SKM-1 treated with dmso at 0.1 percent for 144 hours (cell line): Measurements from ENCODE around the gene CYS1.
"Not testable (repeated sequence)": the region's sequence is repeated elsewhere in the genome, so short reads cannot be mapped to it uniquely, and the experiment has no call there.

Source experiments
- DNase-seq: peaks from one replicate; lab custom pipeline; 2025; ENCODE audit not compliant: unreplicated experiment; lab: John Stamatoyannopoulos, UW

The CYS1 gene

GRCh38 chr2:10015376-10015989, 64.7 kb downstream of the CYS1 start:
- DNase-seq: not testable (repeated sequence)

DNA sequence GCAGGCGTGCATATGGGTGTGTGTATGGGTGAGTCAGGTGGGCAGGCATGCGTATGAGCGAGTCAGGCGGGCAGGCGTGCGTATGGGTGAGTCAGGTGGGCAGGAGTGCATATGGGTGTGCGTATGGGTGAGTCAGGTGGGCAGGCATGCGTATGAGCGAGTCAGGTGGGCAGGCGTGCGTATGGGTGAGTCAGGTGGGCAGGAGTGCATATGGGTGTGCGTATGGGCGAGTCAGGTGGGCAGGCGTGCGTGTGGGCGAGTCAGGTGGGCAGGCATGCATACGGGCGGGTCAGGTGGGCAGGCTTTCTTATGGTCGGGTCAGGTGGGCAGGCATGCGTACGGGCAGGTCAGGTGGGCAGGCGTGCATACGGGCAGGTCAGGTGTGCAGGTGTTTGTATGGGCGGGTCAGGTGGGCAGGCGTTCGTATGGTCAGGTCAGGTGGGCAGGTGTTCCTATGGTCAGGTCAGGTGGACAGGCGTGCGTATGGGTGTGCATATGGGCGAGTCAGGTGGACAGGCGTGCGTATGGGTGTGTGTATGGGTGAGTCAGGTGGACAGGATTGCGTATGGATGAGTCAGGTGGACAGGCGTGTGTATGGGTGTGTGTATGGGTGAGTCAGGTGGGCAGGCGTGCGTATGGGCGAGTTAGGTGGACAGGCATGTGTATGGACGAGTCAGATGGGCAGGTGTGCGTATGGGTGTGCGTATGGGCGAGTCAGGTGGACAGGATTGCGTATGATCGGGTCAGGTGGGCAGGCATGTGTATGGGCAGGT, 65.6 kb downstream of the CYS1 start:
- no peak for DNase-seq

- not testable (repeated sequence) for DNase-seq
These were observed 66.4 kb downstream of the CYS1 start for GRCh38 chr2:10013651-10014417.

DNA sequence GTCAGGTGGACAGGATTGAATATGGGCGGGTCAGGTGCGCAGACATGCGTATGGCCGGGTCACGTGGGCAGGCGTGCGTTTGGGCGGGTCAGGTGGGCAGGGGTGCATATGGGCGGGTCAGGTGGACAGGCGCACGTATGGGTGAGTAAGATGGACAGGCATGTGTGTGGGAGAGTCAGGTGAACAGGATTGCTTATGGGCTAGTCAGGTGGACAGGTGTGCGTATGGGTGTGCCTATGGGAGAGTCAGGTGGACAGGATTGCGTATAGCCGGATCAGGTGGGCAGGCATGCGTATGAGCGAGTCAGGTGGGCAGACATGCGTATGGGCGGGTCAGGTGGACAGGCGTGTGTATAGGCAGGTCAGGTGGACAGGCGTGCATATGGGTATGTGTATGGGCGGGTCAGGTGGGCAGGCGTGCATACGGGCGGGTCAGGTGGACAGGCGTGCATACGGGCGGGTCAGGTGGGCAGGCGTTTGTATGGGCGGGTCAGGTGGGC, 67.2 kb downstream of the CYS1 start:
- DNase-seq: no peak

- DNase-seq: not testable (repeated sequence)
These were observed 67.7 kb downstream of the CYS1 start for GRCh38 chr2:10012366-10012962.

GRCh38 chr2:10011606-10012325, 68.4 kb downstream of the CYS1 start:
- not testable (repeated sequence) for DNase-seq

DNA sequence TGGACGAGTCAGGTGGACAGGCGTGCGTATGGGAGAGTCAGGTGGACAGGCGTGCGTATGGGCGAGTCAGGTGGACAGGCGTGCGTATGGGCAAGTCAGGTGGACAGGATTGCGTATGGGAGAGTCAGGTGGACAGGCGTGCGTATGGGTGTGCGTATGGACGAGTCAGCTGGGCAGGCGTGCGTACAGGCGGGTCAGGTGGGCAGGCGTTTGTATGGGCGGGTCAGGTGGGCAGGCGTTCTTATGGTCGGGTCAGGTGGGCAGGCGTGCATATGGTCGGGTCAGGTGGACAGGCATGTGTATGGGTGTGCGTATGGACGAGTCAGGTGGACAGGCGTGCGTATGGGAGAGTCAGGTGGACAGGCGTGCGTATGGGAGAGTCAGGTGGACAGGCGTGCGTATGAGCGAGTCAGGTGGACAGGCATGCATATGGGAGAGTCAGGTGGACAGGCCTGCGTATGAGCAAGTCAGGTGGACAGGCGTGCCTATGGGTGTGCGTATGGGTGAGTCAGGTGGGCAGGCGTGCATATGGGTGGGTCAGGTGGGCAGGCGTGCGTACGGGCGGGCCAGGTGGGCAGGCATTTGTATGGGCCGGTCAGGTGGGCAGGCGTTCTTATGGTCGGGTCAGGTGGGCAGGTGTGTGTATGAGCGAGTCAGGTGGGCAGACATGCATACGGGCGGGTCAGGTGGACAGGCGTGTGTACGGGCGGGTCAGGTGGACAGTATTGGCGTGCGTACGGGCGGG, 69.2 kb downstream of the CYS1 start:
- DNase-seq: not testable (repeated sequence)

DNA sequence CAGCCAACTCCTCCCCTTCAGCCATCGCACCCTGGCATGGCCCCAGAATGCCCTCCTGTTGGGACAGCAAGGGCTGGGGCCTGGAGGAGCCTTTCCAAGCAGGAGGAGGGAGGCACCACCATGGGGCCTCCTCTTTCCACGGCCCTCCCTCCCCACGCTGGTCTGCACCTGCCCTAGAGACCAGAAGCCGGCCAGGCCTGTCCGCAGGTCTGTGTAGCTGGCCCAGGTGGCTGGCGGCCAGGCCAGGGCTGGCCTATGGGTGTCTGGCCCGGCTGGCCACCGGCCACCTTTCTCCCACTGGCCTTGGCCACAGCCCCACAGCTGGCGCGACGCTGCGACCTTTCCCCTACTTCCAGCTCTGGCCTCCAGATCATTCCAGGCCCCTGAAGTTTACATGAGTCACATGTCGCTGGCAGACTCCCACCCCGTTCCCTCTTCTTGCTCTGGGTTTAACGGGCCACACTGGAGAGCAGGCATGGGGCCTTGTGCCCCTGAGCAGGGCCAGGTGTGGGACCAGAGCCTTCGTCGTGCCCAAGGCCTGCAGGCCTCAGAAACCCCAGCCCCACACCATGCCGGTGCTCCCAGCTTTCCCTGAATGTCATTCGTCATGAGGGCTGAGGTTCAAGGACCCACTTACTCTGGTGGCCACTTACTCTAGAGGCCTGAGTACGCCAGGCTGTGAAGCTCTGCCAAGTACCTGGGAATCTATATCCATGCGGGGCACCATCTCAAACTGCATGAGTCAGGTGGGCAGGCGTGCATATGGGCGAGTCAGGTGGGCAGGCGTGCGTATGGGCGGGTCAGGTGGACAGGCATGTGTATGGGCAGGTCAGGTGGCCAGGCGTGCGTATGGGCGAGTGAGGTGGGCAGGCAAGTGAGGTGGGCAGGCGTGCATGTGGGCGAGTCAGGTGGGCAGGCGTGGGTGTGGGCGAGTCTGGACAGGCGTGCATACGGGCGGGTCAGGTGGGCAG, 70.1 kb downstream of the CYS1 start:
- no peak for DNase-seq

GRCh38 chr2:10009271-10009810, 70.9 kb downstream of the CYS1 start:
- no peak for DNase-seq

GRCh38 chr2:10008809-10009176, 71.4 kb downstream of the CYS1 start:
- no peak for DNase-seq

DNA sequence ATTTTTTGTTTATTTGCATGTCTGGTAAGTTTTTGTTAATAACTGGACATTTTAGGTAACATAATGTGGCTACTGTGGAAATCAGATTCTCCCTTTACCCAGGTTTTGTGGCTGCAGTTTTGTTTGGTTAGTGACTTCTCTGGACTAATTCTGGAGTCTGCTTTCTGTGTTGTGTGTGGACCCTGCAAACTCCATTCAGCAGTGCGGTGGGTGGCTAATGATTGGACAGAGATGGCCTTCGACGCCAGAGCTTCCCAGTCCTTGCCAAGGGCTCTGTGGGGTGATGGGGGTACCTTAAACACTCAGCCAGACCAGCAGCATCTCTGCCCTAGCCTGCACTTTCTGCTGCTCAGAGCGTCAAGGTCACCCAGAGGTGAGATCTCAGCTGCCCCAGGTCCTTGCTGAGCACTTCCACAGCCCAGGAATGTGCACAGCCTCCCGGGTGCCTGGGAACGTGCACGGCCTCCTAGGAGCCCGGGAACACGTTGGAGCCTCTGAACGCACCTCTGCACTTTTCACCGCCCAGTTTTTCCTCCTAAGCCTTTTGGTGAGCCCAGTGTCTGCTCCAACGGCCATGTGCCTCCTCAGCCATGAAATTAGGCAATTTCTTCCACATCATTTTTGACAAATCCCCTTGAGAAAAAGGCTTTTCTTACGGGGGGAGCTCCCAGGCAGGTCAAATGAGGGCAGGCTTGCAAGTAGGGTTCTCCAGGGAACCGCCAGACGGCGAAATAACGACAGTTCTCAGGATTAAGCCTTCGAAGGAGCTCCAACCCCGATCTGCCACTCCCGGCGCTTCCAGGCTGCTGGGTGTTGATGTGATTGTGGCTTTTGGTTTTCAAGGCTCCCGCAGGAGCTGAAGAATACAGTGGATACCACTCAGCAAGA, 72.0 kb downstream of the CYS1 start:
- no peak for DNase-seq

DNA sequence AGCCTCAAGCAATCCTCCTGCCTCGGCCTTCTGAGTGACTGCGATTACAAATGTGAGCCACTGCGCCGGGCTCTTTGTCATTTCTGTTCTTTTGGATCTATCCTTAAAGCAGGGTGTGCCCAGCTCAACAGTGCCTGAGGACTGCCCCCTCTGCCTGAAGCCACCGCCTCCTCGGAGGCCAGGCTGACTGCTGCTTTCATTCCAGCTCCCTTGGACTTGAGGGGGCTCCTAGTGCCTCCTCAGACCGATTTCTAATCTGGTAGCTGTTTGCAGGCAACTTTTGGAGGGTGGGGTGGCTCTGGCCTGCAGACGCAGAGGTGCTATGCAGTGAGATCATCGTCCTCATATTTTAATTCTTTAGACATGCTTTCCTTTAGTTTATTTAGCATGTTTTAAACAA, 72.8 kb downstream of the CYS1 start:
- no peak for DNase-seq
